GM12873 (cell line): ENCODE results near the gene ABHD10.

Experiments used
- CTCF ChIP-seq: IDR thresholded peaks from 2 replicates; pipeline ENCODE4 v1.5.1; 2012; ENCODE audit warnings: low read depth, mild to moderate bottlenecking, moderate library complexity, low read length, control low read depth; ENCODE audit not compliant: insufficient read depth; ENCODE audit errors: missing control alignments

ABHD10 gene

DNA sequence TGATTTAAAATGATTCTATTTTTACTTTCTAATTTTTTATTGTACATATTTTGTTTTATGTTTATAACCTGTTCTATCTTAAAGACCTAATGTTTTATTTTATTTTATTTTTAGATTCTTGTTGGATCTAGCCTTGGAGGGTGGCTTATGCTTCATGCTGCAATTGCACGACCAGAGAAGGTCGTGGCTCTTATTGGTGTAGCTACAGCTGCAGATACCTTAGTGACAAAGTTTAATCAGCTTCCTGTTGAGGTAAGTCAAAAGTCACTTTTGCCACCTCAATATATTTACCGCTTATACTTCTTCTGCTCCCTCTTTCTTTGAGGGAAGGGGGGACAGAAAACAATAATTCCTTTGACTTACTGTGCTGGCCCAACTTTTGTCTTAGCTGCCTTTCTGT, 8.0 kb downstream of the ABHD10 start:
- TF ChIP-seq CTCF = no peak

- TF ChIP-seq CTCF = peak; percentile 74
Measured at GRCh38 chr3:111989061-111989678, 10.3 kb downstream of the ABHD10 start.

GRCh38 chr3:111993038-111993437, 14.2 kb downstream of the ABHD10 start:
- TF ChIP-seq CTCF = no peak

GRCh38 chr3:111998636-111999483, 20.0 kb downstream of the ABHD10 start, which contains the start of gene TAGLN3:
TSS of gene TAGLN3 (plus strand) at chr3:111998922. CDS start at chr3:111999423, 501 bp downstream.
- TF ChIP-seq CTCF = no peak

GRCh38 chr3:111999484-112000324, 20.9 kb downstream of the ABHD10 start:
- TF ChIP-seq CTCF = no peak

DNA sequence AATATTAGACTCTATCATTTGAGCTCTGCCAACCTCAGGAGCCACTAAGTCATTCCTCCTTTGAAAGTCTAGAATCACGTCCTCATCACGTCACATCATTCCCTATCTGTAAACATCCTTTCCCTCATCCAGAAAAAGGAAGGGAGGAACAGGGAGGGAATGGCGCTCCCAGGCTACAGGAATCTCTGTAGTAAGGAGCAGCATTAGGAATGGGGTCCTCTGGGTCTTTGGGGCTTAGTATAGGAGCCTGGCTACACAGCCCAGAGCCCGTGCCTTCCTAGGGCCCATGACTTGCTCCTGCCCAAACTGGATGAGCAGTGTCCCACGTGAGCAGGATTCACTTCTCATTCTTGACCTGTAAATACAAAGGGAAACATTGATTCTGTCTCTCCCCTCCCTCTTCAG, 21.5 kb downstream of the ABHD10 start:
- TF ChIP-seq CTCF = no peak

DNA sequence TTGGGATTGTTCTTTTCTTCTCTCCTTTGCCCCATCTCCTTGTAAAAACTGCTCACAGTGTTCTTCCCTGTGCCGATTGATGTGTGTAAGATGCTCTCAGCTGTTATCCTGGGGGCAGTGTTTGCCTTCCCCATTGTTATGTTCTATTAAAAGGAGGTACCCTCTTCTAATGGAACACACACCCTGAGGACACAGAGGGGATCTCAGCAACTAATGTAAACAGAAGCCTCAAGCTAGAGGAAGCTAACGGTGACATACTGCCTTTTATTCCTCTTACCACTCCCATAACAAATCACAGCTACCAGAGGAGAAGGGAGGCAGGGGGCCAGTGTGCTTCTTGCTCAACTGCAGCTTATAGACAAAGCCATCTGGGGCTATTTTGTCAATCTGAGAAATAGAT, 22.1 kb downstream of the ABHD10 start:
- TF ChIP-seq CTCF = no peak
